Mesenchymal stem cell (in vitro differentiated cells and primary cell): ENCODE data around the gene OXLD1.

ENCODE experiments used
- DNase-seq: peaks from one replicate; pipeline ENCODE4 v3.0.0-alpha.2; 2013
- H2AFZ ChIP-seq: one replicate; pipeline ENCODE4 v1.6.1; 2013; ENCODE audit warnings: low read depth, mild to moderate bottlenecking, control low read depth, inconsistent platforms, low read length, moderate library complexity
- H2AK5ac ChIP-seq: 2 replicates; pipeline ENCODE4 v1.6.1; 2013; ENCODE audit warnings: low read length, moderate library complexity, mild to moderate bottlenecking, inconsistent platforms; ENCODE audit not compliant: severe bottlenecking
- H2BK120ac ChIP-seq: one replicate; pipeline ENCODE4 v1.6.1; 2013; ENCODE audit warnings: low read depth, mild to moderate bottlenecking, inconsistent platforms, low read length, moderate library complexity
- H2BK12ac ChIP-seq, 2 experiments: one replicate each; pipeline ENCODE4 v1.6.1; 2013; ENCODE audit warnings: inconsistent platforms in 2 of 2, low read length in 2 of 2, mild to moderate bottlenecking in 2 of 2, moderate library complexity in 2 of 2, control low read depth in 1 of 2
- H2BK15ac ChIP-seq: one replicate; pipeline ENCODE4 v1.6.1; 2013; ENCODE audit warnings: mild to moderate bottlenecking, low read depth, inconsistent platforms; ENCODE audit not compliant: poor library complexity, severe bottlenecking
- H2BK5ac ChIP-seq: 2 replicates; pipeline ENCODE4 v1.6.1; 2013; ENCODE audit warnings: low read depth, mild to moderate bottlenecking, low read length, control low read depth, inconsistent platforms; ENCODE audit not compliant: poor library complexity, severe bottlenecking
- H3K14ac ChIP-seq, 2 experiments: one replicate each; pipeline ENCODE4 v1.6.1; 2013; ENCODE audit warnings: inconsistent platforms in 2 of 2, low read length in 2 of 2, control low read depth in 1 of 2, mild to moderate bottlenecking in 1 of 2, moderate library complexity in 1 of 2
- H3K18ac ChIP-seq, 2 experiments: one replicate each; pipeline ENCODE4 v1.6.1; 2013; ENCODE audit warnings: inconsistent platforms in 2 of 2, low read length in 2 of 2, control low read depth in 1 of 2, low read depth in 1 of 2, mild to moderate bottlenecking in 1 of 2
- H3K23ac ChIP-seq, 2 experiments: one replicate each; pipeline ENCODE4 v1.6.1; 2013; ENCODE audit warnings: inconsistent platforms in 2 of 2, low read length in 2 of 2, mild to moderate bottlenecking in 2 of 2, moderate library complexity in 2 of 2, control low read depth in 1 of 2
- H3K27ac ChIP-seq: 2 replicates; pipeline ENCODE4 v1.5.1; 2013; ENCODE audit warnings: mild to moderate bottlenecking, moderate library complexity, low read length, control low read depth, inconsistent platforms; ENCODE audit not compliant: poor library complexity, severe bottlenecking
- H3K27me3 ChIP-seq, 2 experiments: 2 replicates each; pipeline versions ENCODE4 v1.6.1 to v1.7.0; 2013; ENCODE audit warnings: low read length in 2 of 2, mild to moderate bottlenecking in 2 of 2, moderate library complexity in 2 of 2, control low read depth in 1 of 2, inconsistent platforms in 1 of 2; ENCODE audit not compliant: control insufficient read depth in 1 of 2, insufficient read depth in 1 of 2
- H3K36me3 ChIP-seq, 2 experiments: 2 replicates each; pipeline versions ENCODE4 v1.6.1 to v1.7.0; 2013; ENCODE audit warnings: low read length in 2 of 2, control low read depth in 1 of 2, inconsistent platforms in 1 of 2, low read depth in 1 of 2, mild to moderate bottlenecking in 1 of 2; ENCODE audit not compliant: insufficient read depth in 2 of 2, control insufficient read depth in 1 of 2
- H3K4ac ChIP-seq, 2 experiments: one replicate each; pipeline ENCODE4 v1.6.1; 2013; ENCODE audit warnings: inconsistent platforms in 2 of 2, low read length in 2 of 2, mild to moderate bottlenecking in 2 of 2, moderate library complexity in 2 of 2, control low read depth in 1 of 2, low read depth in 1 of 2
- H3K4me1 ChIP-seq: 2 replicates; pipeline ENCODE4 v1.6.1; 2013; ENCODE audit warnings: low read depth, low read length, control low read depth; ENCODE audit not compliant: control insufficient read depth, insufficient read depth
- H3K4me2 ChIP-seq: 2 replicates; pipeline ENCODE4 v1.6.1; 2013; ENCODE audit warnings: low read length, mild to moderate bottlenecking, inconsistent platforms; ENCODE audit not compliant: poor library complexity, severe bottlenecking
- H3K4me3 ChIP-seq, 2 experiments: 2 replicates each; pipeline versions ENCODE4 v1.5.1 to v1.7.0; 2013; ENCODE audit warnings: low read length in 2 of 2, mild to moderate bottlenecking in 2 of 2, control low read depth in 1 of 2, low read depth in 1 of 2; ENCODE audit not compliant: insufficient read depth in 1 of 2
- H3K79me1 ChIP-seq: replicated peaks from 2 replicates; pipeline ENCODE4 v1.6.1; 2013; ENCODE audit warnings: mild to moderate bottlenecking, control low read depth, low read length, inconsistent platforms; ENCODE audit not compliant: poor library complexity, severe bottlenecking
- H3K9ac ChIP-seq: 2 replicates; pipeline ENCODE4 v1.7.0; 2013; ENCODE audit warnings: mild to moderate bottlenecking, low read length, moderate library complexity
- H3K9me3 ChIP-seq: 2 replicates; pipeline ENCODE4 v1.7.0; 2013; ENCODE audit warnings: mild to moderate bottlenecking, low read length; ENCODE audit not compliant: control insufficient read depth
- H4K8ac ChIP-seq: one replicate; pipeline ENCODE4 v1.6.1; 2013; ENCODE audit warnings: inconsistent platforms, mild to moderate bottlenecking, low read length, moderate library complexity
- H4K91ac ChIP-seq: one replicate; pipeline ENCODE4 v1.6.1; 2013; ENCODE audit warnings: mild to moderate bottlenecking, low read length, inconsistent platforms
- WGBS: methylation state at CpG from one replicate; pipeline ENCODE4 v1.1.7; 2013; ENCODE audit warnings: mixed read lengths; 5-methylcytosine and 5-hydroxymethylcytosine counted together

Gene OXLD1

GRCh38 chr17:81650951-81651350 lies 15.5 kb downstream of the OXLD1 start:
- H2BK5ac ChIP-seq: no peak overlapping the region
- no peak overlapping the region for H3K18ac ChIP-seq
- peaks cover 26% of the 10 kb centered on the region for H3K4me1 ChIP-seq
- no peak overlapping the region for H3K27ac ChIP-seq
- H3K9me3 ChIP-seq: no peaks in the 10 kb centered on the region
- no peak overlapping the region for H3K14ac ChIP-seq
- no peak overlapping the region for H2AFZ ChIP-seq
- H2BK15ac ChIP-seq: no peak overlapping the region
- H2AK5ac ChIP-seq: no peak overlapping the region
- H2BK120ac ChIP-seq: no peak overlapping the region
- 84% methylated on average over 5 of the region's 9 CpGs for WGBS
- H3K4me3 ChIP-seq: no peak overlapping the region
- no peak overlapping the region for H4K8ac ChIP-seq
- H3K36me3 ChIP-seq: no peaks in the 10 kb centered on the region
- H3K4ac ChIP-seq: no peak overlapping the region
- no peaks in the 10 kb centered on the region for H3K79me1 ChIP-seq
- DNase-seq: no peak
- no peak overlapping the region for H3K23ac ChIP-seq
- H4K91ac ChIP-seq: no peak overlapping the region
- no peak overlapping the region for H3K9ac ChIP-seq
- no peak overlapping the region for H2BK12ac ChIP-seq
- H3K27me3 ChIP-seq: peaks cover 21 to 23% of the 10 kb centered on the region in 2 experiments
- no peak overlapping the region for H3K4me2 ChIP-seq

- Histone ChIP-seq H3K36me3 (peaks cover 4 to 5% of the 10 kb centered on the region in 2 experiments), H3K4me3 (no peak overlapping the region), H3K4ac (no peak overlapping the region), H3K27me3 (peaks cover 21 to 23% of the 10 kb centered on the region in 2 experiments), H3K9me3 (no peaks in the 10 kb centered on the region), H4K91ac (no peak overlapping the region), H3K18ac (no peak overlapping the region), H2BK12ac (no peak overlapping the region), H2BK15ac (no peak overlapping the region), H3K9ac (no peak overlapping the region), H2BK120ac (no peak overlapping the region), H3K4me2 (no peak overlapping the region), H3K14ac (no peak overlapping the region), H3K79me1 (no peaks in the 10 kb centered on the region), H3K4me1 (peaks cover 26% of the 10 kb centered on the region), H3K27ac (no peak overlapping the region), H4K8ac (no peak overlapping the region), H2BK5ac (no peak overlapping the region), H2AK5ac (no peak overlapping the region), H2AFZ (no peak overlapping the region), H3K23ac (no peak overlapping the region)
- DNase-seq: no peak
- WGBS: 51% methylated on average over 14 of the region's 14 CpGs
These were observed 17.7 kb downstream of the OXLD1 start for GRCh38 chr17:81648707-81649085.

- no peak overlapping the region for H2AK5ac ChIP-seq
- peak overlapping the region; percentile 13 for H4K91ac ChIP-seq
- no peak overlapping the region for H3K23ac ChIP-seq
- H3K4me2 ChIP-seq: no peak overlapping the region
- H3K14ac ChIP-seq: no peak overlapping the region
- DNase-seq: no peak
- H3K27ac ChIP-seq: no peak overlapping the region
- no peak overlapping the region for H2BK120ac ChIP-seq
- H3K9ac ChIP-seq: no peak overlapping the region
- no peak overlapping the region for H3K4ac ChIP-seq
- no peak overlapping the region for H2BK12ac ChIP-seq
- H3K18ac ChIP-seq: peak overlapping the region in 1 of 2 experiments; percentile 42
- peak overlapping the region; percentile 5 to 47 for H3K4me3 ChIP-seq
- peaks cover 22% of the 10 kb centered on the region for H3K4me1 ChIP-seq
- peaks cover 4 to 5% of the 10 kb centered on the region in 2 experiments for H3K36me3 ChIP-seq
- 5% methylated on average over 44 of the region's 78 CpGs for WGBS
- H3K79me1 ChIP-seq: no peaks in the 10 kb centered on the region
- no peak overlapping the region for H2BK15ac ChIP-seq
- H2AFZ ChIP-seq: no peak overlapping the region
- peaks cover 21 to 23% of the 10 kb centered on the region in 2 experiments for H3K27me3 ChIP-seq
- H2BK5ac ChIP-seq: no peak overlapping the region
- no peaks in the 10 kb centered on the region for H3K9me3 ChIP-seq
- peak overlapping the region; percentile 39 for H4K8ac ChIP-seq
These were observed 18.2 kb downstream of the OXLD1 start for GRCh38 chr17:81648013-81648706.

GRCh38 chr17:81647640-81648012 lies 18.8 kb downstream of the OXLD1 start:
- Histone ChIP-seq H3K36me3 (peaks cover 4 to 5% of the 10 kb centered on the region in 2 experiments), H2BK120ac (no peak overlapping the region), H3K4me1 (peaks cover 19% of the 10 kb centered on the region), H3K4me2 (no peak overlapping the region), H3K4me3 (peak overlapping the region in 1 of 2 experiments; percentile 47), H3K27ac (no peak overlapping the region), H4K8ac (no peak overlapping the region), H3K9ac (no peak overlapping the region), H2BK5ac (no peak overlapping the region), H3K4ac (no peak overlapping the region), H3K14ac (no peak overlapping the region), H2AK5ac (no peak overlapping the region), H3K23ac (no peak overlapping the region), H3K9me3 (no peaks in the 10 kb centered on the region), H2BK15ac (no peak overlapping the region), H3K79me1 (no peaks in the 10 kb centered on the region), H2AFZ (no peak overlapping the region), H2BK12ac (no peak overlapping the region), H3K27me3 (peaks cover 21 to 23% of the 10 kb centered on the region in 2 experiments), H4K91ac (peak overlapping the region; percentile 7), H3K18ac (peak overlapping the region in 1 of 2 experiments; percentile 42)
- WGBS: 30% methylated on average over 21 of the region's 21 CpGs
- no peak for DNase-seq
